ENCODE results near the gene BIRC7.

BIRC7 gene

GRCh38 chr20:63260521-63260920 lies 24.8 kb downstream of the BIRC7 start:
- no peaks in the 10 kb centered on the region for H3K36me3 ChIP-seq (ENCODE audit: insufficient read depth, low read length)
- no peaks in the 10 kb centered on the region for H3K9me2 ChIP-seq (ENCODE audit: low read depth, low read length)
- no peak overlapping the region for H2AFZ ChIP-seq (ENCODE audit: low read length)
- no peaks in the 10 kb centered on the region for H3K79me2 ChIP-seq (ENCODE audit: insufficient read depth, low read length)
- no peaks in the 10 kb centered on the region for H3F3A ChIP-seq (ENCODE audit: insufficient read depth, low read length)
- H3K27ac ChIP-seq (ENCODE audit: low read depth, low read length, poor library complexity, severe bottlenecking): no peak overlapping the region
- no peak overlapping the region for H3K4me2 ChIP-seq (ENCODE audit: low read length)
- no peaks in the 10 kb centered on the region for H3K4me1 ChIP-seq (ENCODE audit: insufficient read depth, low read length, severe bottlenecking)
- no peaks in the 10 kb centered on the region for H4K20me1 ChIP-seq (ENCODE audit: insufficient read depth, low read length)
- H3K27me3 ChIP-seq (ENCODE audit: insufficient read depth, low read length): 0 out of 2 replicates have a peak, but pooled peaks cover 4% of the 10 kb centered on the region
- no peak overlapping the region for H3K4me3 ChIP-seq (ENCODE audit: low read depth, low read length, poor library complexity, severe bottlenecking)
- TF ChIP-seq, protein P1, sequence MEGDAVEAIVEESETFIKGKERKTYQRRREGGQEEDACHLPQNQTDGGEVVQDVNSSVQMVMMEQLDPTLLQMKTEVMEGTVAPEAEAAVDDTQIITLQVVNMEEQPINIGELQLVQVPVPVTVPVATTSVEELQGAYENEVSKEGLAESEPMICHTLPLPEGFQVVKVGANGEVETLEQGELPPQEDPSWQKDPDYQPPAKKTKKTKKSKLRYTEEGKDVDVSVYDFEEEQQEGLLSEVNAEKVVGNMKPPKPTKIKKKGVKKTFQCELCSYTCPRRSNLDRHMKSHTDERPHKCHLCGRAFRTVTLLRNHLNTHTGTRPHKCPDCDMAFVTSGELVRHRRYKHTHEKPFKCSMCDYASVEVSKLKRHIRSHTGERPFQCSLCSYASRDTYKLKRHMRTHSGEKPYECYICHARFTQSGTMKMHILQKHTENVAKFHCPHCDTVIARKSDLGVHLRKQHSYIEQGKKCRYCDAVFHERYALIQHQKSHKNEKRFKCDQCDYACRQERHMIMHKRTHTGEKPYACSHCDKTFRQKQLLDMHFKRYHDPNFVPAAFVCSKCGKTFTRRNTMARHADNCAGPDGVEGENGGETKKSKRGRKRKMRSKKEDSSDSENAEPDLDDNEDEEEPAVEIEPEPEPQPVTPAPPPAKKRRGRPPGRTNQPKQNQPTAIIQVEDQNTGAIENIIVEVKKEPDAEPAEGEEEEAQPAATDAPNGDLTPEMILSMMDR (IDR thresholded peaks at IDR 0.05; ENCODE audit: low read length): no peak
- no peak for TF ChIP-seq EZH2 (IDR thresholded peaks at IDR 0.05; ENCODE audit: borderline replicate concordance, low read length)
- H3K9me3 ChIP-seq (ENCODE audit: low read length): no peaks in the 10 kb centered on the region
- no peak overlapping the region for H3K9ac ChIP-seq (ENCODE audit: low read length)

DNA sequence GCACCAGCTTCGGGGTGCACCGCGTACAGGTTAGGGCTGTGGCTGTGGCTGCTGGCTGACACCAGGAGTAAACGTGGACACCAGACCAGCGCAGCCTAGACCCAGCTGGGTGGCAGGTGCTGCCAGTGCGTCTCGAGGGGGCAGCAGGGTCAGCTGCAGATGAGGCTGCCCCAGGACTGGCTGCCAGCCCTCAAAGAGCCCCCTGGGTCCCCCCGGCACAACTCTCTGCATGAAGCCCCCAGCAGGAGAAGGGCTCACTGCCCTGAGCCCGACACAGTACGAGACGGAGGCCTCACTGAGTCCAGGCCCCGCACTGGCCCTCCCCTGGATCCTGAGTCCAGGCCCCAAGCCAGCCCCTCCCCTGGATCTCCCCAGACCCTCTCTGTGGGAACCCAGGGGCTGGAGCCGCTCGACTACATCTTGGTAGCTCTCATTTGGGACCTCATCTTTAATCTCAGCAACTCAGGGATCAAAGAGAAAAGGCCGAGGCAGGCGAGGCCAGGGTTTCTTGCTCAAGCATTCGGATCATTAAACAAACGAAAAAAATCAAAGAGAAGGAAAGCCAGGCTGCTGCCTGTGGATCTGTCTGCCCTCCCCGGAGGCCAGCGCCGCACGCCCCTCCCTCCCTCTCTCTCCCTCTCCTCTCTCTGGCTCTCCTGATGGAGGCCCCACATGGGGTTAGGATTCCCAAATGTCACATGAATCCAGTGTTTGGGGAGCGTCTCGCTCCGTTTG lies 25.5 kb downstream of the BIRC7 start:
- Histone ChIP-seq H3K9me2 (ENCODE audit: low read depth, low read length) (no peaks in the 10 kb centered on the region), H3K9ac (ENCODE audit: low read length) (no peak overlapping the region), H3K79me2 (ENCODE audit: insufficient read depth, low read length) (no peaks in the 10 kb centered on the region), H3K27ac (ENCODE audit: low read depth, low read length, poor library complexity, severe bottlenecking) (no peak overlapping the region), H3F3A (ENCODE audit: insufficient read depth, low read length) (no peaks in the 10 kb centered on the region), H3K4me2 (ENCODE audit: low read length) (no peak overlapping the region), H3K36me3 (ENCODE audit: insufficient read depth, low read length) (no peaks in the 10 kb centered on the region), H2AFZ (ENCODE audit: low read length) (no peak overlapping the region), H4K20me1 (ENCODE audit: insufficient read depth, low read length) (no peaks in the 10 kb centered on the region), H3K9me3 (ENCODE audit: low read length) (no peaks in the 10 kb centered on the region), H3K27me3 (ENCODE audit: insufficient read depth, low read length) (0 out of 2 replicates have a peak, but pooled peaks cover 4% of the 10 kb centered on the region), H3K4me3 (ENCODE audit: low read depth, low read length, poor library complexity, severe bottlenecking) (no peak overlapping the region), H3K4me1 (ENCODE audit: insufficient read depth, low read length, severe bottlenecking) (no peaks in the 10 kb centered on the region)
- TF ChIP-seq, protein P1 (IDR thresholded peaks at IDR 0.05; ENCODE audit: low read length): no peak
- no peak for TF ChIP-seq EZH2 (IDR thresholded peaks at IDR 0.05; ENCODE audit: borderline replicate concordance, low read length)

GRCh38 chr20:63261795-63262528 lies 26.3 kb downstream of the BIRC7 start:
- Histone ChIP-seq H3K36me3 (ENCODE audit: insufficient read depth, low read length) (no peaks in the 10 kb centered on the region), H3K27ac (ENCODE audit: low read depth, low read length, poor library complexity, severe bottlenecking) (no peak overlapping the region), H3F3A (ENCODE audit: insufficient read depth, low read length) (no peaks in the 10 kb centered on the region), H3K9me2 (ENCODE audit: low read depth, low read length) (no peaks in the 10 kb centered on the region), H3K79me2 (ENCODE audit: insufficient read depth, low read length) (no peaks in the 10 kb centered on the region), H3K4me2 (ENCODE audit: low read length) (no peak overlapping the region), H3K9me3 (ENCODE audit: low read length) (no peaks in the 10 kb centered on the region), H3K9ac (ENCODE audit: low read length) (no peak overlapping the region), H2AFZ (ENCODE audit: low read length) (no peak overlapping the region), H3K4me3 (ENCODE audit: low read depth, low read length, poor library complexity, severe bottlenecking) (no peak overlapping the region), H3K27me3 (ENCODE audit: insufficient read depth, low read length) (0 out of 2 replicates have a peak, but pooled peaks cover 4% of the 10 kb centered on the region), H3K4me1 (ENCODE audit: insufficient read depth, low read length, severe bottlenecking) (no peaks in the 10 kb centered on the region), H4K20me1 (ENCODE audit: insufficient read depth, low read length) (no peaks in the 10 kb centered on the region)
- TF ChIP-seq EZH2 (IDR thresholded peaks at IDR 0.05; ENCODE audit: borderline replicate concordance, low read length): no peak
- TF ChIP-seq, protein P1 (IDR thresholded peaks at IDR 0.05; ENCODE audit: low read length): no peak

All from OCI-LY1 (cell line).